Tibial nerve (tissue), 3 donors: ENCODE data around the gene LANCL1.

Source experiments
- CTCF ChIP-seq, 5 experiments: fragments of 200-600 bp in 3 of 5; fragments of 450-650 bp in 2 of 5; sonication (generic) in 3 of 5; IDR thresholded peaks; one replicate each; pipeline ENCODE4 v1.5.1; 2016 to 2019; ENCODE audit warnings: antibody characterized with exemption in 5 of 5, mild to moderate bottlenecking in 3 of 5, moderate library complexity in 2 of 5
- POLR2A ChIP-seq, 2 donors: fragments of 450-650 bp; IDR thresholded peaks; one replicate each; pipeline ENCODE4 v1.6.1; 2017; ENCODE audit warnings: antibody characterized with exemption in 2 of 2, mild to moderate bottlenecking in 2 of 2, moderate library complexity in 2 of 2

- TF ChIP-seq CTCF (IDR thresholded peaks at IDR 0.05) (no peak), POLR2A (IDR thresholded peaks at IDR 0.05) (no peak)
Measured at GRCh38 chr2:210389856-210390255, 86.7 kb downstream of the LANCL1 start.
